ENCODE data around the gene PAPPA. TPM values are rescaled to one million over a fixed set of nuclear protein-coding genes. Genes with fewer than 3 reads are reported as not detected.

PAPPA gene
- total RNA-seq, 1 experiment from 2014 or later, result 3.9 TPM

GRCh38 chr9:116335392-116335791, 181.8 kb downstream of the PAPPA start:
- Histone ChIP-seq H4K20me1 (ENCODE audit: insufficient read depth) (no peaks in the 10 kb centered on the region), H3K4me2 (no peak overlapping the region), H2AFZ (no peak overlapping the region), H3F3A (ENCODE audit: insufficient read depth, low read depth) (peaks cover 5% of the 10 kb centered on the region; the same call in 1 of the 2 replicates), H3K4me3 (no peak overlapping the region), H3K9me2 (ENCODE audit: insufficient read depth) (no peaks in the 10 kb centered on the region), H3K27me3 (ENCODE audit: insufficient read depth, low read depth) (no peaks in the 10 kb centered on the region), H3K36me3 (ENCODE audit: low read depth) (no peaks in the 10 kb centered on the region), H3K27ac (no peak overlapping the region), H3K9me3 (ENCODE audit: insufficient read depth, low read depth) (no peaks in the 10 kb centered on the region), H3K4me1 (replicated peaks; ENCODE audit: insufficient read depth) (no peaks in the 10 kb centered on the region), H3K79me2 (ENCODE audit: low read depth) (no peaks in the 10 kb centered on the region)
- no TSS peak for BruUV-seq (replicated peaks)
- POLR2A ChIA-PET (ENCODE audit: unreplicated experiment), result interaction anchor here (0.6 kb wide), 1 partner anchor 184 kb away, joined by 4 read pairs; no protein-coding TSS in a partner anchor
- TF ChIP-seq EZH2 (IDR thresholded peaks at IDR 0.05; ENCODE audit: low read depth), result no peak
- TF ChIP-seq CTCF (conservative IDR thresholded peaks at IDR 0.05), result no peak
- no peak for DNase-seq
- intact Hi-C loops (cut with micrococcal nuclease; ENCODE audit: unreplicated experiment), result loop anchor here (10.0 kb wide), 1 partner anchor 181 kb away; the partner anchor contains the start of gene PAPPA
- CTCF ChIA-PET, result no interaction called here

GRCh38 chr9:116336133-116336862, 182.7 kb downstream of the PAPPA start:
- intact Hi-C loops (cut with micrococcal nuclease; ENCODE audit: unreplicated experiment), result loop anchor here (10.0 kb wide), 1 partner anchor 181 kb away; the partner anchor contains the start of gene PAPPA
- no peak for DNase-seq
- no TSS peak for BruUV-seq (replicated peaks)
- H2AFZ ChIP-seq, result no peak overlapping the region
- no peaks in the 10 kb centered on the region for H3K4me1 ChIP-seq (replicated peaks; ENCODE audit: insufficient read depth)
- POLR2A ChIA-PET (ENCODE audit: unreplicated experiment), result no interaction called here
- no peaks in the 10 kb centered on the region for H3K27me3 ChIP-seq (ENCODE audit: insufficient read depth, low read depth)
- H4K20me1 ChIP-seq (ENCODE audit: insufficient read depth), result no peaks in the 10 kb centered on the region
- no peak overlapping the region for H3K4me2 ChIP-seq
- H3K27ac ChIP-seq, result no peak overlapping the region
- H3K79me2 ChIP-seq (ENCODE audit: low read depth), result no peaks in the 10 kb centered on the region
- H3F3A ChIP-seq (ENCODE audit: insufficient read depth, low read depth), result peaks cover 5% of the 10 kb centered on the region; the same call in 1 of the 2 replicates
- no peaks in the 10 kb centered on the region for H3K9me3 ChIP-seq (ENCODE audit: insufficient read depth, low read depth)
- H3K9me2 ChIP-seq (ENCODE audit: insufficient read depth), result no peaks in the 10 kb centered on the region
- CTCF ChIA-PET, result no interaction called here
- TF ChIP-seq EZH2 (IDR thresholded peaks at IDR 0.05; ENCODE audit: low read depth), result no peak
- TF ChIP-seq CTCF (conservative IDR thresholded peaks at IDR 0.05), result no peak
- no peak overlapping the region for H3K4me3 ChIP-seq
- H3K36me3 ChIP-seq (ENCODE audit: low read depth), result no peaks in the 10 kb centered on the region

- no peaks in the 10 kb centered on the region for H3K79me2 ChIP-seq (ENCODE audit: low read depth)
- H3K36me3 ChIP-seq (ENCODE audit: low read depth), result no peaks in the 10 kb centered on the region
- no TSS peak for BruUV-seq (replicated peaks)
- H2AFZ ChIP-seq, result no peak overlapping the region
- CTCF ChIA-PET, result no interaction called here
- TF ChIP-seq EZH2 (IDR thresholded peaks at IDR 0.05; ENCODE audit: low read depth) (no peak), CTCF (conservative IDR thresholded peaks at IDR 0.05) (no peak)
- H3K27me3 ChIP-seq (ENCODE audit: insufficient read depth, low read depth), result no peaks in the 10 kb centered on the region
- H3K4me1 ChIP-seq (replicated peaks; ENCODE audit: insufficient read depth), result no peaks in the 10 kb centered on the region
- no peaks in the 10 kb centered on the region for H4K20me1 ChIP-seq (ENCODE audit: insufficient read depth)
- no peak overlapping the region for H3K4me3 ChIP-seq
- H3F3A ChIP-seq (ENCODE audit: insufficient read depth, low read depth), result peaks cover 5% of the 10 kb centered on the region; the same call in 1 of the 2 replicates
- H3K27ac ChIP-seq, result no peak overlapping the region
- H3K4me2 ChIP-seq, result no peak overlapping the region
- DNase-seq, result no peak
- H3K9me3 ChIP-seq (ENCODE audit: insufficient read depth, low read depth), result no peaks in the 10 kb centered on the region
- POLR2A ChIA-PET (ENCODE audit: unreplicated experiment), result no interaction called here
- H3K9me2 ChIP-seq (ENCODE audit: insufficient read depth), result no peaks in the 10 kb centered on the region
- intact Hi-C loops (cut with micrococcal nuclease; ENCODE audit: unreplicated experiment), result loop anchor here (10.0 kb wide), 1 partner anchor 182 kb away; the partner anchor contains the start of gene PAPPA
These were observed 183.4 kb downstream of the PAPPA start for GRCh38 chr9:116337015-116337414.

Measured in PC-9 (cell line).